HG03139 (cell line): ENCODE results near the gene PVALB.

Experiments used
- ATAC-seq: cut with Tn5 transposase; IDR thresholded peaks from one replicate; pipeline ENCODE4 v1.9.1; 2021; ENCODE audit not compliant: unreplicated experiment

Gene PVALB

GRCh38 chr22:36846949-36847348 is 30.1 kb upstream of the PVALB start:
- no peak for ATAC-seq

GRCh38 chr22:36846271-36846670 is 29.4 kb upstream of the PVALB start:
- no peak for ATAC-seq

DNA sequence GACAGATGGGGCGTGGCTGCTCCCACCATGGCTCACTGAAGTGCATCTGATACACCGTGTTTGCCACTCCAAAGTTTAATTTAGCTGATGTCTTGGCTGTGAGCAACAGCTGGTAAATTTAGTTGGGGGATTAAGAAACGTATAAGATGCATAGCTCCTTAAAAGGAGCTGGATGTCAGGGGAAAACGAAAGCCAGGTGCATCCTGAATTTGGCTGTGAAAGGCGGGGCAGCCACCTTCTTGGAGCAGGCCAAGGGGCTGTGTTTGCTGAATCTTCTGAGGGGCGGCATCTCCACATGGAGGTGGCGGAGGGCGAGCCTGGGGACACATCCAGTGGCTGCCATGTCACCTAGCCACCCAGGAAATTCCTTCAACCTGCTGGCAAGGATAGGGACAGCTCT is 23.3 kb upstream of the PVALB start:
- no peak for ATAC-seq

DNA sequence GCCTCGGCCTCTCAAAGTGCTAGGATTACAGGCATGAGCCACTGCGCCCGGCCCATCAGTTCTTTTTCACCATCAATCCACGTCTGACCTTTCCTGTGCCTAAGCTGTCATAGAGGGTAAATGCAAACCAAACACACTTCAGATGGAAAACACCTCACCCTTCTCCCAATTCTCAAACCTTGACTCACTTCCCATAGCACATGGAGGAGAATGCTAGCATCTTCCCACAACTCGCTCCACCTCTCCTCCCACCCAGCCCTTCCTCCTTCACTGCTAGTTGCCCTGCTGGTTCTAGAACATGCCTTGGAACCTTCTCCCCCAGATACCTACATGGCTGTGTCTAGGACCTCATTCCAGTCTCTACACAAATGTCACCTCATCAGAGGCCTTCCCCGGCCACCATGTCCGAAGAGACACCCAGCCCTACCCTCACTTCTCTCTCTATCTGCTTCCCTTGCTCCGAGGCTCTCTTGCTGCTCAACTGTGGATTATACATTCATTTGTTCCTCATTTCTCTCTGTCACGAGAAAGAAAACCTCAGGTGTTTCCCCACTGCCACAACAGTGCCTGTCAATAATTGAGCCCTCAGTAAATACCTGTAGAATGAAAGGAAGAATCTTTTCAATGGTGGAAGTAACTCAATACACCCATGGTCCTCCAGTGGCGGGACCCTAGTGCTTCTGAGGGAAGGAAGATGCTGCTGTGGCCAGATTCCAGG is 22.7 kb upstream of the PVALB start:
- ATAC-seq, result no peak

DNA sequence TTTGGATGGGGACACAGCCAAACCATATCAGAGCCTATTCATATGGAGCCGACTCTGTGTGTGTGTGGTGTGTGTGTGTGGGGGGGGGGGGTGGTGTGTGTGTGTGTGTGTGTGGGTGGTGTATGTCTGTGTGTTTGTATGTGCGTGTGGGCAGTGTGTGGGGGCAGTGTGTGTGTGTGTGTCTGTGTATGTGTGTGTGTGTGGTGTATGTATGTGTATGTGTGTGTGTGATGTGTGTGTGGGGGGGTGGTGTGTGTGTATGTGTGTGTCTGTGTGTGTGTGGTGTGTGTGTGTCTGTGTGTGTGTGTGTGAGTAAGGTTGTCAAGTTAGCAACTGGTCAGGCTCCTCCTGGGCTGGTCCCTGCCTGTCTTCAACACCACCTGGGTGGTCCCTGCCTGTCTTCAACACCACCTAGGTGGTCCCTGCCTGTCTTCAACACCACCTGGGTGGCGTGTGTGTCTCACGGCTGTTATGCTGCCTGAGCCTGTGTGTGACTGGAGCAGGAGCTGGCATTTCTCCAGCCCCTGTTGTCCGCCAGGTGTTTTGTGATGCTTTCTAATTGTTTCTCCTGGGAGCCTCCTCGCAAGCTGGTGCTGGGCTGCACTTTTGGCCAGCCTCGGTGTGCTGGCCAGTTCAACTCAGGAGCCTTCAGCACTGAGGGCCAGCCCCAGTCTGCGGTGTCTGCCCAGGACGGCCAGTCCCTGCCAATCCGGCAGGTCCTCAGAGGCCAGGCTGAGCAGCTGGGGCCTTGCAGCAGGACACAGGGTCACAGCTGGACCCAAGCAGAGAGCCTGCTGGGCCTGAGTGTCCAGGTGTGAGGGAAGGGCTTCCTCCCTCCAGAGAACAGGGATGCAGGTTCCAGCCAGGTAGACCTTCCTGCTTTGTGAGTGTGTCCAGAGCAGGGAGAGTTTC is 21.5 kb upstream of the PVALB start:
- ATAC-seq, result no peak

DNA sequence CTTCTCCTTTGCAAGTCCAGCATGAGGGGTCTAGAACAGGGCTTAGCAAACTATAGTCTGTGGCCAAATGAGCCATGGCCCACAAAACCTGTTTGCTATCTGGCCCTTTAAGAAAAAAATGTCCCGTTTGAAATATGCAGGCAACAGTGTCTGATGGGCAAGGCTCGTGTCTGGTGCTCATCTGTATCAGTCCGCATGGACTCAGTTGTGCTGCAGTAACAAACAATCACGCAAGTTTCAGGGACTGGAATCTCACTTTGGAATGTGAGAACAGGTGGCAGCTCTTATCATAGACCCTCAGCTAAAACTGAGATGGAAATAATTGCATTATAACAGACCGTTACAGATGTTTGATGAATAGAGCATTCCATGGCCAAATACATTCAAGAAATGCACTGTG is 19.1 kb upstream of the PVALB start:
- ATAC-seq, result no peak

GRCh38 chr22:36833073-36833472 is 16.2 kb upstream of the PVALB start:
- no peak for ATAC-seq

GRCh38 chr22:36831717-36832116 is 14.9 kb upstream of the PVALB start:
- no peak for ATAC-seq

DNA sequence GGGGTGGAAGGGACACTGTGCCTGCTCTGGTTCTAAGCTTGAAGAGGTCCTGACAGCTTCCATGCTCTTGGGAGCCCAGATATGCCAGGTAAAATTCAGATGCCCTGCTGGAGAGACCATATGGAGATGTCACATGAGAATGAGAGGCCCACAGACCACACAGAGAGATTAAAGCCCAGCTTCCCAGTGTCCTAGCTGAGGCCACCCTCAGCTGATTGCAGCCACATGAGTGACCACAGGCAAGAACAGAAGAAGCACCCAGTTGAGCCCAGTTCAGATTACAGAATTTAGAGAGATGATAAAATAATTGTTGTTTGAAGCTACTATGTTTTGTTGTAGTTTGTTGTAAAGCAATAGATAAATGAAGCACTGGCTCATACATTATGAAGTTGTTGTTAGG is 14.4 kb upstream of the PVALB start:
- no peak for ATAC-seq

GRCh38 chr22:36830601-36831000 is 13.8 kb upstream of the PVALB start:
- no peak for ATAC-seq

DNA sequence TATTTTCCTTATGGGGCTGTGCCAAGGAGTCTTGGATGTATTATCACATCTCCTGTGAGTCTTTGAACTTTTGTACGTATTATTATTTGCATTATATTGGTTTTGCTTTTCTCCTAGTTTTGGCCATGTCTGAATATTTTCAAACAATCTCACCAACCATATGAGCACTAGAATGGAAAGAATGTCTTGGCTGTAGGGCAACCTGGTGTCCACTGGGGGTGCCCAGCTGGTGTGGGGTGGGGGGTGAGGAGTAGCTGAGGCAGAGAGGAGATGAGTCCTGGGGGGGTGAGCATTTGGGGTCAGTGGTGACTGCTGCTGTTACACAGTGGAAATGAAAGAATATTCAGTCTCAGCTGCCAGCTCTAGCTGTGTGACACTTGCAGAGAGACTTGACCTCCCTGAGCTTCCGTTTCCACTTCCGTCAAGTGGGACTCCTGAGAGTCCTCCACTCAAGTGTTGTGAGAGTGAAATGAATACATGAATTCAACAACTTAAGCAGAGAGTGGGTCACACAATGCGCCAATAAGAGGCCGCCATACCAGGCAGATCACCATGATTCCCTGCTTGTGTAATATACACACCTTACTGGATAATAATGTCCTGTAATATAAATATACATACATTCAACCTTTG is 12.7 kb upstream of the PVALB start:
- ATAC-seq, result no peak

GRCh38 chr22:36828815-36829214 is 12.0 kb upstream of the PVALB start:
- ATAC-seq, result no peak

GRCh38 chr22:36826262-36826661 is 9.4 kb upstream of the PVALB start:
- no peak for ATAC-seq

DNA sequence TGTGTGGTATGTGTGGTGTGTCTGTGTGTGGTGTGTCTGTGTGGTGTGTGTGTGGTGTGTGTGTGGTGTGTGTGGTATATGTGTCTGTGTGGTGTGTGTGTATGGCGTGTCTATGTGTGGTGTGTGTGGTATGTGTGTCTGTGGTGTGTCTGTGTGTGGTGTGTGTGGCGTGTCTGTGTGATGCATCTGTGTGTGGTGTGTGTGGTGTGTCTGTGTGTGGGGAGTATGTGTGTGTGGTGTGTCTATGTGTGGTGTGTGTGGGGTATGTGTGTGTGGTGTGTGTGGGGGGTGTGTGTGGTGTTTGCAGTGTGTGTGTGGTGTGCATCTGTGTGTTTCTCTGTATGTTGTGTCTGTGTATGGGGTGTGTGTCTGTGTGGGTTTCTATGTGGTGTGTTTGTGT is 7.8 kb upstream of the PVALB start:
- ATAC-seq, result no peak

- ATAC-seq, result no peak
Observed at GRCh38 chr22:36823186-36823839, 6.5 kb upstream of the PVALB start.

DNA sequence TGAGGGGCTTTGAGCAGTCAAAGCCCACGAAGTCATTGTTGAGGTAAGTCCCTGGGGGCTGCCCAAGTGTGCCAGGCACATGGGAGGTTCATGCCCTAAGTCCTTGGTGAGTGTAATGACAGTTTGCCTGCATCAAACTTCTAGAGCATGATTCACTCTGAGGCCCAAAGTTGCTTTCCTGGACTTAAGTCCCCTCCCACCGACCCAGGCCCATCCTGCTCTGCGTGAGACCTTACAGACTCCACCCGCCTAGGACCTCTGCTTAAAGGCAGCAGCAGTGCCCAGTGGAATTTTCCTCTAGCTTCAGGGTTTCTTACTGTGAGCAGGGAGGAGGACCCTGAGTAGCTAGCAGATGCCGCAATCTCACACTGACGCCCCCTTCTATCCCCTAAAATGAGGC is 5.7 kb upstream of the PVALB start:
- no peak for ATAC-seq

- ATAC-seq, result no peak
Observed at GRCh38 chr22:36819112-36819511, 2.3 kb upstream of the PVALB start.

DNA sequence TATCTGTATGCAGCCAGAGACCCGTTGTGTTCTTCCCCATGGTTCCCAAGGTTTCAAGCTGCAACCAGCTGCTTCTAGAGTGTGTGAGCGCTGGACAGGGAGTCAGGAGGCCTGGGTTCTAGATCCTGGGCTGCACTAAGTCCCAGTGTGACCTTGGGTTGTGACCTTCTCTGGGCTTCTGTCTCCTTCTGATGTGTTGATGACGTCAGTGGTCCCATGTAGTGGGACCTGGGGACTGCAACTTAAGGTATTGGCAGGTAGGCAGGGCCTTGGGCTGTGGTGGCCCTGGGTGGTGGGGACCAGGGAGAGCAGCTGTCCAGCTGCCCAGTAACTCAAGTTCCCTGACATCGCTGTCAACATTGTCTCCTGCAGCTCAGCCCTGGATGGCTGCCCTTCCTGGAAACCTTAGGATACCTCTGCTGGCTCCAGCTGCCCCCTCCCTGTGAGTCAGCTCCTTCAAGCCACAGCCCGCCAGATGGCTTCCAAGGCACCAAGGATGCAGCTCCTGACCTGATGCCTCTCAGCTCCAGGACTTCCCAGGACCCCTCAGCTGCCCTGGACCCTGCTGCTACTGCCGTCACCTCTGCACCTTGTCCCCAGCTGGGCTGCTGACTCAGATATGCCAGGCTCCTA is 1.3 kb upstream of the PVALB start:
- no peak for ATAC-seq

GRCh38 chr22:36817525-36817848 is 652 bp upstream of the PVALB start:
- no peak for ATAC-seq

GRCh38 chr22:36816339-36816635 is 548 bp downstream of the PVALB start:
- ATAC-seq, result no peak
